Breast epithelium (tissue), 3 donors: ENCODE measurements around the gene ADNP.

Source experiments
- POLR2A ChIP-seq: fragments of 450-650 bp; IDR thresholded peaks from one replicate; pipeline ENCODE4 v1.6.1; 2016; ENCODE audit warnings: antibody characterized with exemption, mild to moderate bottlenecking, moderate library complexity
- POLR2AphosphoS5 ChIP-seq, 3 donors: sonication (generic); formaldehyde crosslinking; IDR thresholded peaks; one replicate each; pipeline ENCODE4 v1.6.1; 2017; ENCODE audit warnings: antibody characterized with exemption in 3 of 3
- TF ChIP-seq, protein P1 (sequence below), 3 donors: fragments of 450-650 bp; IDR thresholded peaks; one replicate each; pipeline ENCODE4 v1.5.1; 2016 to 2017; ENCODE audit warnings: antibody characterized with exemption in 3 of 3, mild to moderate bottlenecking in 3 of 3, moderate library complexity in 3 of 3

DNA sequence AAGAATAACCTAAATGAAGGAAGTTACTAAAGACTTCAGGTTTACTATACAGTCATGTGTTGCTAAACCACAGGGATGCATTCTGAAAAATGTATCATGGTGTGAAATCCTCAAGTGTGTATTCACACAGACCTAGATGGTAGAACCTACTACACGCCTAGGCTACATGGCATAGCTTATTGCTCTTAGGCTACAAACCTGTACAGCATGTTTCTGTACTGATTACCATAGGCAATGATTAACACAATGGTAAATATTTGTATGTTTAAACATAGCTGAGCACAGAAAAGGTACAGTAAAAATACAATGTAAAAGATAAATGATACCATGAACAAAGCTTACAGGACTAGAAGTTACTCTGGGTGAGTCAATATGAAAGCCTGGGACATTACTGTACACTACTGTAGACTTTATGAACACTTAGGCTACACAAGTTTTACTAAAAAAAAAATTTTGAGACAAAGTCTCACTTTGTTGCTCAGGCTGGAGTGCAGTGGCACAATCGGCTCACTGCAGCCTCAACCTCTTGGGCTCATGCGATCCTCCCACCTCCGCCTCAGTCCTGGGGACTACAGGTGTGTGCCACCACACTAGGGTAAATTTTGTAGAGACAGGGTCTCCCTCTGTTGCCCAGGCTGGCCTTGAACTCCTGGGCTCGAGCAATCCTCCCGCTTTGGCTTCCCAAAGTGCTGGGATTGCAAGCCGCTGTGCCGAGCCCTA lies 36.0 kb downstream of the ADNP start:
- no peak for TF ChIP-seq POLR2A
- TF ChIP-seq, protein P1, sequence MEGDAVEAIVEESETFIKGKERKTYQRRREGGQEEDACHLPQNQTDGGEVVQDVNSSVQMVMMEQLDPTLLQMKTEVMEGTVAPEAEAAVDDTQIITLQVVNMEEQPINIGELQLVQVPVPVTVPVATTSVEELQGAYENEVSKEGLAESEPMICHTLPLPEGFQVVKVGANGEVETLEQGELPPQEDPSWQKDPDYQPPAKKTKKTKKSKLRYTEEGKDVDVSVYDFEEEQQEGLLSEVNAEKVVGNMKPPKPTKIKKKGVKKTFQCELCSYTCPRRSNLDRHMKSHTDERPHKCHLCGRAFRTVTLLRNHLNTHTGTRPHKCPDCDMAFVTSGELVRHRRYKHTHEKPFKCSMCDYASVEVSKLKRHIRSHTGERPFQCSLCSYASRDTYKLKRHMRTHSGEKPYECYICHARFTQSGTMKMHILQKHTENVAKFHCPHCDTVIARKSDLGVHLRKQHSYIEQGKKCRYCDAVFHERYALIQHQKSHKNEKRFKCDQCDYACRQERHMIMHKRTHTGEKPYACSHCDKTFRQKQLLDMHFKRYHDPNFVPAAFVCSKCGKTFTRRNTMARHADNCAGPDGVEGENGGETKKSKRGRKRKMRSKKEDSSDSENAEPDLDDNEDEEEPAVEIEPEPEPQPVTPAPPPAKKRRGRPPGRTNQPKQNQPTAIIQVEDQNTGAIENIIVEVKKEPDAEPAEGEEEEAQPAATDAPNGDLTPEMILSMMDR (IDR thresholded peaks at IDR 0.05) = no peak
- TF ChIP-seq POLR2AphosphoS5 (IDR thresholded peaks at IDR 0.05) = no peak
